ENCODE data around the gene PARK7. TPM values are rescaled to one million over a fixed set of nuclear protein-coding genes. Genes with fewer than 3 reads are reported as not detected.
A peak's percentile ranks its signal among the peaks of the same experiment; 100 is the strongest.

Gene PARK7
- total RNA-seq, 1 experiment from 2014 or later = 448 TPM

DNA sequence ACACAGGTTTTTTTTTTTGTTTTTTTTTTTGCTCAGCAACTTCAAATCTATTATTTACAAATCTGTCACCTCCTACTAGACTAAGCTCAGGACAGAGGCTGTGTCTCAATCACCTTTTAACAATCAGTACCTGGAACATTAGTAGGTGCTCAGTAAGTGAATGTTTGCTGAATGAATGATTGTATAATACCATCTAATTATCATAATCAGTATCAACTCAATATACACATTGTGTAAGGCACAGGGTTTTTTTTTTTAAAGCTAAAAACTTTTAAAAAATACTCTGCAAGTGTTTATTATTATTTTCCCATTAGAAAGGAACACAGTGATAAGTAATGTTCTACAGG lies 55.4 kb downstream of the PARK7 start:
- no peaks in the 10 kb centered on the region for H3K27me3 ChIP-seq (ENCODE audit: control insufficient read depth, insufficient read depth, low read length)
- H3K9me3 ChIP-seq (ENCODE audit: control insufficient read depth, insufficient read depth, low read depth, low read length) = no peaks in the 10 kb centered on the region
- peak overlapping the region; percentile 45 to 99 for H3K4me3 ChIP-seq (ENCODE audit: low read depth in 2 of 2, low read length in 2 of 2)
- DNase-seq (ENCODE audit: low read depth, low spot score) = no peak
- CTCF ChIA-PET = interaction anchor here (0.6 kb wide), 1 partner anchor 13 kb away, joined by 5 read pairs; no protein-coding TSS in a partner anchor
- peaks cover 85% of the 10 kb centered on the region for H3K4me1 ChIP-seq (ENCODE audit: control insufficient read depth, insufficient read depth, low read length)
- no TSS peak for BruUV-seq (replicated peaks)
- ATAC-seq = no peak
- POLR2A ChIA-PET = interaction anchor here (0.5 to 0.7 kb wide), 14 partner anchors 11 to 882 kb away, joined by 3 to 11 read pairs (median 5); partner anchors contain the start of gene SLC45A1
- intact Hi-C loops (cut with micrococcal nuclease; ENCODE audit: unreplicated experiment) (no loop called here), in situ Hi-C loops (cut with HindIII; ENCODE audit: low pct_unique_long_range_greater_than_20kb, low sequenced_read_pairs) (no loop called here)
- TF ChIP-seq, protein P1, sequence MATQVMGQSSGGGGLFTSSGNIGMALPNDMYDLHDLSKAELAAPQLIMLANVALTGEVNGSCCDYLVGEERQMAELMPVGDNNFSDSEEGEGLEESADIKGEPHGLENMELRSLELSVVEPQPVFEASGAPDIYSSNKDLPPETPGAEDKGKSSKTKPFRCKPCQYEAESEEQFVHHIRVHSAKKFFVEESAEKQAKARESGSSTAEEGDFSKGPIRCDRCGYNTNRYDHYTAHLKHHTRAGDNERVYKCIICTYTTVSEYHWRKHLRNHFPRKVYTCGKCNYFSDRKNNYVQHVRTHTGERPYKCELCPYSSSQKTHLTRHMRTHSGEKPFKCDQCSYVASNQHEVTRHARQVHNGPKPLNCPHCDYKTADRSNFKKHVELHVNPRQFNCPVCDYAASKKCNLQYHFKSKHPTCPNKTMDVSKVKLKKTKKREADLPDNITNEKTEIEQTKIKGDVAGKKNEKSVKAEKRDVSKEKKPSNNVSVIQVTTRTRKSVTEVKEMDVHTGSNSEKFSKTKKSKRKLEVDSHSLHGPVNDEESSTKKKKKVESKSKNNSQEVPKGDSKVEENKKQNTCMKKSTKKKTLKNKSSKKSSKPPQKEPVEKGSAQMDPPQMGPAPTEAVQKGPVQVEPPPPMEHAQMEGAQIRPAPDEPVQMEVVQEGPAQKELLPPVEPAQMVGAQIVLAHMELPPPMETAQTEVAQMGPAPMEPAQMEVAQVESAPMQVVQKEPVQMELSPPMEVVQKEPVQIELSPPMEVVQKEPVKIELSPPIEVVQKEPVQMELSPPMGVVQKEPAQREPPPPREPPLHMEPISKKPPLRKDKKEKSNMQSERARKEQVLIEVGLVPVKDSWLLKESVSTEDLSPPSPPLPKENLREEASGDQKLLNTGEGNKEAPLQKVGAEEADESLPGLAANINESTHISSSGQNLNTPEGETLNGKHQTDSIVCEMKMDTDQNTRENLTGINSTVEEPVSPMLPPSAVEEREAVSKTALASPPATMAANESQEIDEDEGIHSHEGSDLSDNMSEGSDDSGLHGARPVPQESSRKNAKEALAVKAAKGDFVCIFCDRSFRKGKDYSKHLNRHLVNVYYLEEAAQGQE (IDR thresholded peaks at IDR 0.05; ENCODE audit: insufficient read depth in 1 of 2, low read depth in 2 of 2, low read length in 1 of 2) = no peak
- peaks cover 58% of the 10 kb centered on the region for H3K36me3 ChIP-seq (ENCODE audit: control insufficient read depth, insufficient read depth, low read length)
- H3K27ac ChIP-seq (ENCODE audit: low read length) = peak overlapping the region; percentile 99

DNA sequence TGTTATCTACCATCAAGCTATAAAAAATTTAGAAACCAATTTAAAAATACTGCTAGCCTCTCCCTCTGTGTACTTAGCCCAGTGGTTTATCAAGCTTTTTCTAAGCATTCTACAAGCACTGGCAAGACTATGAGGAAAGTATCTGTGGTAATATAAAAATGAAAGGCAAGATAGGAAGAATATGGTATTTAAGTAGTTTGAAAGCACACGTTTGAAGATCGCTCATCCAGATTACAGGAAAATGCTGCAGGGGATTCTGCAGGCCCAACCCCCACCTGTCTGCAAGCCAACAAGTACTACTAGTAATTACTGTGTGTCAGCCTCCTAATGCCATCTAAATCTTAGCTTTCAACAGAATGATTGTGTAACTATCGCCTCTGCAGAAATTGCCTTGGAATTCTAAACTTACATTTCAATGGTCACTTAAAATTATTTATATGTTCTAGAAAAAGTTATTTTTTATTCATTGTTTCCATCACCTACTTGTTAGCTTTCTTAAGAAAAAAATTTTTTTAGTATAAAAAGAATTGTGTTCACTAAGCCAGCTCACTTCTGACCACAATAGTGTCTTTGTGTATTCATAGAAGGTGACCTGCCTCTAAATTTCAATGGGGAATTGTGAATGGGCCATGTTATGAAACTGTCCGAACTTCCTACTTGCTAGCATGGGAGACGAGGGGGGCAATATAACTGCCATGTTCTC lies 56.1 kb downstream of the PARK7 start:
- intact Hi-C loops (cut with micrococcal nuclease; ENCODE audit: unreplicated experiment) = no loop called here
- ATAC-seq = no peak
- no peak for DNase-seq (ENCODE audit: low read depth, low spot score)

More for the DNA sequence above, 56.1 kb downstream of the PARK7 start:
- Histone ChIP-seq H3K36me3 (ENCODE audit: control insufficient read depth, insufficient read depth, low read length) (peaks cover 57% of the 10 kb centered on the region), H3K27ac (ENCODE audit: low read length) (peak overlapping the region; percentile 99), H3K4me3 (ENCODE audit: low read depth in 2 of 2, low read length in 2 of 2) (peak overlapping the region; percentile 45 to 99), H3K27me3 (ENCODE audit: control insufficient read depth, insufficient read depth, low read length) (no peaks in the 10 kb centered on the region), H3K9me3 (ENCODE audit: control insufficient read depth, insufficient read depth, low read depth, low read length) (no peaks in the 10 kb centered on the region), H3K4me1 (ENCODE audit: control insufficient read depth, insufficient read depth, low read length) (peaks cover 81% of the 10 kb centered on the region)
- TF ChIP-seq, protein P2, sequence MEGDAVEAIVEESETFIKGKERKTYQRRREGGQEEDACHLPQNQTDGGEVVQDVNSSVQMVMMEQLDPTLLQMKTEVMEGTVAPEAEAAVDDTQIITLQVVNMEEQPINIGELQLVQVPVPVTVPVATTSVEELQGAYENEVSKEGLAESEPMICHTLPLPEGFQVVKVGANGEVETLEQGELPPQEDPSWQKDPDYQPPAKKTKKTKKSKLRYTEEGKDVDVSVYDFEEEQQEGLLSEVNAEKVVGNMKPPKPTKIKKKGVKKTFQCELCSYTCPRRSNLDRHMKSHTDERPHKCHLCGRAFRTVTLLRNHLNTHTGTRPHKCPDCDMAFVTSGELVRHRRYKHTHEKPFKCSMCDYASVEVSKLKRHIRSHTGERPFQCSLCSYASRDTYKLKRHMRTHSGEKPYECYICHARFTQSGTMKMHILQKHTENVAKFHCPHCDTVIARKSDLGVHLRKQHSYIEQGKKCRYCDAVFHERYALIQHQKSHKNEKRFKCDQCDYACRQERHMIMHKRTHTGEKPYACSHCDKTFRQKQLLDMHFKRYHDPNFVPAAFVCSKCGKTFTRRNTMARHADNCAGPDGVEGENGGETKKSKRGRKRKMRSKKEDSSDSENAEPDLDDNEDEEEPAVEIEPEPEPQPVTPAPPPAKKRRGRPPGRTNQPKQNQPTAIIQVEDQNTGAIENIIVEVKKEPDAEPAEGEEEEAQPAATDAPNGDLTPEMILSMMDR (IDR thresholded peaks at IDR 0.05) = no peak
- TF ChIP-seq TCF7L2 (IDR thresholded peaks at IDR 0.05; ENCODE audit: low read depth, low read length) = no peak
- peak; percentile 70; the same call in 1 of the 2 replicates for TF ChIP-seq POLR2AphosphoS5 (IDR thresholded peaks at IDR 0.05; ENCODE audit: low read depth, low read length)
- TF ChIP-seq SIN3A (IDR thresholded peaks at IDR 0.05; ENCODE audit: borderline replicate concordance, insufficient read depth, low read depth, low read length) = no peak
- TF ChIP-seq, protein P1 (IDR thresholded peaks at IDR 0.05; ENCODE audit: insufficient read depth in 1 of 2, low read depth in 2 of 2, low read length in 1 of 2) = no peak
- CTCF ChIA-PET = no interaction called here
- no TSS peak for BruUV-seq (replicated peaks)
- in situ Hi-C loops (cut with HindIII; ENCODE audit: low pct_unique_long_range_greater_than_20kb, low sequenced_read_pairs) = no loop called here
- POLR2A ChIA-PET = interaction anchor here (0.5 to 0.7 kb wide), 7 partner anchors 14 to 664 kb away, joined by 3 to 8 read pairs (median 5); no protein-coding TSS in a partner anchor

Measured in Panc1 (cell line).